ENCODE measurements around the gene CERS6.

CERS6 gene

DNA sequence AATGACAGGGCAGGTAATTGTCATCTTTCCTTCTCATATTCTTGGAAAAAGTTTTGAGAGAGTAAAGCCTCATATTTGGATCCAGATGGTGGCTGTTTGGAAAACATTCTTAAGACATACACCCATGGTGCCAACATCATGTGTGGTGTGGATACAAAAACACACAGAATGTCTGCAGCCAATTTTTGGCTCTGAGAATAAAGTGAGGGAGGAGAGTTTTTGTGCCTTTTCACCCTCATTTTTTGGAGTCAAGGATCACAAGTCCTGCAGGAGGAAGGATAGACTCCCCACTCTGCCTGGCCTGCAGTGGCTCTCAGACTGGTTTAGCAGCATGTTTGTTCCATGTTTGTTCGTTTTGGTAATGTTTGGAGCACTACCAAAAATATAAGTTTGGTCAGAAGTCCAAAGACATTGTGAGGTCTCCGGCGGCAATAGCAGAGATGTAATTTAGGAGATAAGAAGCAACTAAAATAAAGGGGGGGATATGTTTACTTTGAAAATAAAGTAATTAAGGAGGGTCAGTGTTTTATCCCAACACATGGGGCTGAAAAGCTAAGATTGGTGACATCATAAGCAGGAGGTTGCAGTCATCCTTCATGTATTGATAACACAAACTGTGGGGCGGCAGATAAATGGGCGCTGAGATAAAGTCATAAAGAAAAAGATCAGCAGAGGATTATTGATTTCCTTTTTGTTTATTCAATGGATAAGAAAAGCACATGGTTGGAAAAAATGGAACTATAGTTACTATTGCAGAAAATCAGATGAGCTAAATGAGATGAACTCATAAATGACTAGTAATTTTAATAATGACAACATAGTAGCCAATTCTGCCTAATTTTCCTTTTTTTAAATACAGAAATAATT lies 347.0 kb downstream of the CERS6 start:
- Histone ChIP-seq H3K4me1 (peaks cover 32% of the 10 kb centered on the region), H3K4me3 (ENCODE audit: low read depth, low read length) (peak overlapping the region; percentile 38), H3K79me2 (no peaks in the 10 kb centered on the region), H3K4me2 (ENCODE audit: low read length) (peak overlapping the region; percentile 13), H3K27me3 (ENCODE audit: control insufficient read depth, insufficient read depth, low read length) (no peaks in the 10 kb centered on the region), H3K9ac (no peak overlapping the region), H3K36me3 (ENCODE audit: control insufficient read depth, insufficient read depth, low read length) (no peaks in the 10 kb centered on the region), H2AFZ (peak overlapping the region; percentile 72), H3K27ac (peak overlapping the region; percentile 70), H3K9me3 (ENCODE audit: control insufficient read depth, low read length) (no peaks in the 10 kb centered on the region)
- no peak for TF ChIP-seq CTCF (IDR thresholded peaks at IDR 0.05)

- no peaks in the 10 kb centered on the region for H3K36me3 ChIP-seq (ENCODE audit: control insufficient read depth, insufficient read depth, low read length)
- peaks cover 26% of the 10 kb centered on the region for H3K4me1 ChIP-seq
- H3K4me3 ChIP-seq (ENCODE audit: low read depth, low read length): no peak overlapping the region
- no peak for TF ChIP-seq CTCF (IDR thresholded peaks at IDR 0.05)
- H2AFZ ChIP-seq: peak overlapping the region; percentile 73
- peak overlapping the region; percentile 20 for H3K4me2 ChIP-seq (ENCODE audit: low read length)
- no peaks in the 10 kb centered on the region for H3K27me3 ChIP-seq (ENCODE audit: control insufficient read depth, insufficient read depth, low read length)
- H3K9ac ChIP-seq: no peak overlapping the region
- no peaks in the 10 kb centered on the region for H3K9me3 ChIP-seq (ENCODE audit: control insufficient read depth, low read length)
- no peaks in the 10 kb centered on the region for H3K79me2 ChIP-seq
- peak overlapping the region; percentile 70 for H3K27ac ChIP-seq
Measured at GRCh38 chr2:168804214-168804613, 348.1 kb downstream of the CERS6 start.

GRCh38 chr2:168805615-168806014 lies 349.5 kb downstream of the CERS6 start:
- no peak overlapping the region for H3K27ac ChIP-seq
- no peaks in the 10 kb centered on the region for H3K79me2 ChIP-seq
- TF ChIP-seq CTCF (IDR thresholded peaks at IDR 0.05): no peak

DNA sequence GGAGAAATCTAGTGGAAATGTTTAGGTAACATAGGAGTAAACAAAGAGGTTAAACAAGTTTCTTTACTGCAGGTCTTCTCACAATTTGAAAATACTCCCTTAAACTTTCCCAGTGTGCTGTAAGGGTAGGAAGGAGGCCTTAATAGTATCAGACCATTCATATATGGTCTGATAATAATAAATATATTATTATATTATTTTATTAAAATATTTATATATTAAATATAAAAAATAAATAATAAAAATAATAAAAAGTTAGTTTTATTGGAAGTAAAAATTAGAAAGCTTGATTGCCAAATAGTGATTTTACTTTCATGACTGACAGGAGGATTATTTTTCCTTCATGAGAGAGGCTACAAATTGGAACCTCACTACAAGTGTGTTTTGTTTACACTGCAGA lies 353.5 kb downstream of the CERS6 start:
- no peak overlapping the region for H3K9ac ChIP-seq
- H2AFZ ChIP-seq: peak overlapping the region; percentile 5
- H3K4me1 ChIP-seq: peaks cover 45% of the 10 kb centered on the region

More at GRCh38 chr2:168805615-168806014, 349.5 kb downstream of the CERS6 start:
- no peaks in the 10 kb centered on the region for H3K36me3 ChIP-seq (ENCODE audit: control insufficient read depth, insufficient read depth, low read length)
- no peak overlapping the region for H2AFZ ChIP-seq
- H3K9ac ChIP-seq: no peak overlapping the region
- H3K4me3 ChIP-seq (ENCODE audit: low read depth, low read length): no peak overlapping the region
- no peaks in the 10 kb centered on the region for H3K27me3 ChIP-seq (ENCODE audit: control insufficient read depth, insufficient read depth, low read length)
- no peak overlapping the region for H3K4me2 ChIP-seq (ENCODE audit: low read length)
- peaks cover 34% of the 10 kb centered on the region for H3K4me1 ChIP-seq
- no peaks in the 10 kb centered on the region for H3K9me3 ChIP-seq (ENCODE audit: control insufficient read depth, low read length)

More for the DNA sequence above, 353.5 kb downstream of the CERS6 start:
- no peaks in the 10 kb centered on the region for H3K36me3 ChIP-seq (ENCODE audit: control insufficient read depth, insufficient read depth, low read length)
- H3K9me3 ChIP-seq (ENCODE audit: control insufficient read depth, low read length): no peaks in the 10 kb centered on the region
- H3K4me2 ChIP-seq (ENCODE audit: low read length): no peak overlapping the region
- no peak for TF ChIP-seq CTCF (IDR thresholded peaks at IDR 0.05)
- no peaks in the 10 kb centered on the region for H3K79me2 ChIP-seq
- no peak overlapping the region for H3K27ac ChIP-seq
- no peaks in the 10 kb centered on the region for H3K27me3 ChIP-seq (ENCODE audit: control insufficient read depth, insufficient read depth, low read length)
- no peak overlapping the region for H3K4me3 ChIP-seq (ENCODE audit: low read depth, low read length)

All from parathyroid adenoma (tissue), 2 donors.